Measurements from ENCODE around the gene DHH. TPM values are rescaled to one million over a fixed set of nuclear protein-coding genes. Genes with fewer than 3 reads are reported as not detected.

Gene DHH
- total and polyA plus RNA-seq, 9 of the 15 experiments (the other 6 are each of a cell fraction or from before 2014, with no cell fraction given): 0.07 to 2.6 (median 0.54) TPM

- TF ChIP-seq AFF4 (CRISPR knock-in tag; IDR thresholded peaks at IDR 0.05): peak; percentile 58; the same call in 1 of the 2 replicates
- TF ChIP-seq BRF2 (IDR thresholded peaks at IDR 0.05; ENCODE audit: borderline replicate concordance, insufficient read depth, insufficient read length): no peak
- peak; percentile 26; the same call in 1 of the 2 replicates for TF ChIP-seq ATF7 (IDR thresholded peaks at IDR 0.05)
- peak; percentile 58; the same call in 1 of the 2 replicates for TF ChIP-seq NCOA1 (IDR thresholded peaks at IDR 0.05; ENCODE audit: low read depth)
- TF ChIP-seq TEAD1 (CRISPR knock-in tag; IDR thresholded peaks at IDR 0.05): no peak
- TF ChIP-seq ZNF766 (CRISPR knock-in tag; conservative IDR thresholded peaks at IDR 0.05): no peak
- peak; percentile 85 for TF ChIP-seq NELFE (IDR thresholded peaks at IDR 0.05; ENCODE audit: insufficient read depth, insufficient read length)
- no peak for TF ChIP-seq MCM5 (IDR thresholded peaks at IDR 0.05; ENCODE audit: low read depth)
- no peak for TF ChIP-seq RNF219 (CRISPR knock-in tag; IDR thresholded peaks at IDR 0.05)
- no peak for TF ChIP-seq EP400 (IDR thresholded peaks at IDR 0.05)
- TF ChIP-seq ZNF354B (CRISPR knock-in tag; IDR thresholded peaks at IDR 0.05): no peak
- TF ChIP-seq MECOM (CRISPR knock-in tag; IDR thresholded peaks at IDR 0.05): no peak
- TF ChIP-seq MEIS2 (IDR thresholded peaks at IDR 0.05; ENCODE audit: partially characterized antibody): peak; percentile 28
- no peak for TF ChIP-seq MEF2D (tag; conservative IDR thresholded peaks at IDR 0.05; ENCODE audit: low read depth)
- TF ChIP-seq JUN (IDR thresholded peaks at IDR 0.05; ENCODE audit: borderline replicate concordance, low read depth, low read length): no peak
- peak; percentile 92 for TF ChIP-seq JUN (CRISPR knock-in tag; IDR thresholded peaks at IDR 0.05; ENCODE audit: borderline replicate concordance)
Measured at GRCh38 chr12:49131051-49131893, 36.7 kb upstream of the DHH start, which contains the start of gene TUBA1B (continued).
